WI38 (cell line): ENCODE data around the gene MARCO.

Source experiments
- H3K4me3 ChIP-seq: 2 replicates; pipeline ENCODE4 v1.5.1; 2011; ENCODE audit warnings: low read depth, mild to moderate bottlenecking, control low read depth, low read length
- TF ChIP-seq, protein P1 (sequence below): IDR thresholded peaks from 2 replicates; pipeline ENCODE4 v1.5.1; 2012; ENCODE audit warnings: low read depth, mild to moderate bottlenecking, control low read depth, low read length

MARCO gene

DNA sequence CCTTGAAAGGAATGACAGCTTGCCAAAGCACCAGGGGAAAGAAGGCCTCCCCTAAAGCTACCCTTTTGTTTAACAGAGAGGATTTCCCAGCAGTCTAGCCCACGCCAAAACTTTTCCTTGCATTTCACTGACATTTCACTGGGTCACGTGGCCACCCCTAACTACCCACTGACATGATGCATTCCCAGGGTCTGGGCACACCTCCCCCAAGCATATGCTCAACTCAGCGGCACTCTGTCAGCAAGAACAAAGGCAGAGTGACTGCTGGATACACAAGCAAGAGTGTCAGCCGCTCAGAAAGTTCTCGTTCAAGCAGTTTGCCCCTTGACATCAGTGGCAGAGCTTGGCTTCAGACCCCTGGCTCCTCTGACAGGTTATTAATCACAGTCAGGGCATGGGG lies 34.2 kb upstream of the MARCO start:
- TF ChIP-seq, protein P1, sequence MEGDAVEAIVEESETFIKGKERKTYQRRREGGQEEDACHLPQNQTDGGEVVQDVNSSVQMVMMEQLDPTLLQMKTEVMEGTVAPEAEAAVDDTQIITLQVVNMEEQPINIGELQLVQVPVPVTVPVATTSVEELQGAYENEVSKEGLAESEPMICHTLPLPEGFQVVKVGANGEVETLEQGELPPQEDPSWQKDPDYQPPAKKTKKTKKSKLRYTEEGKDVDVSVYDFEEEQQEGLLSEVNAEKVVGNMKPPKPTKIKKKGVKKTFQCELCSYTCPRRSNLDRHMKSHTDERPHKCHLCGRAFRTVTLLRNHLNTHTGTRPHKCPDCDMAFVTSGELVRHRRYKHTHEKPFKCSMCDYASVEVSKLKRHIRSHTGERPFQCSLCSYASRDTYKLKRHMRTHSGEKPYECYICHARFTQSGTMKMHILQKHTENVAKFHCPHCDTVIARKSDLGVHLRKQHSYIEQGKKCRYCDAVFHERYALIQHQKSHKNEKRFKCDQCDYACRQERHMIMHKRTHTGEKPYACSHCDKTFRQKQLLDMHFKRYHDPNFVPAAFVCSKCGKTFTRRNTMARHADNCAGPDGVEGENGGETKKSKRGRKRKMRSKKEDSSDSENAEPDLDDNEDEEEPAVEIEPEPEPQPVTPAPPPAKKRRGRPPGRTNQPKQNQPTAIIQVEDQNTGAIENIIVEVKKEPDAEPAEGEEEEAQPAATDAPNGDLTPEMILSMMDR: no peak
- H3K4me3 ChIP-seq: no peak overlapping the region

DNA sequence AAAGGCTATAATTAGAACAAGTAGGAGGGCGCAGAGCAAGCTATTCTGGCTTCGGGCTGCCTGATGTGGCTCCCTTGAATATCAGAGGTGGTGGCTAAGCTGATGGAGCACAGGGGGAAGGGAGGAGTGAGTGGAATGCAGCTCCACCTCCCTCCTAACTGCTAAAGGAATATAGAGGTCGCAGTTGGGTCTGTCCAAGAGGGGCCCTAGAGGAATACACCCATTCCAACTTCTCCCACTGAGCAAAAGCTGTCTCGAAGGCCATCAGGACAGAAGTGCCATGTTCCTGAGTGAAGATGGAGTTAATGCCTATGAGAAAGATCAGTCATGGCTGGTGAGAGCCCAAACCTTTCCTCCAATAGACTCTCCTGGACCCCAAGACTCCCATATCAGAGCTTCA lies 32.8 kb upstream of the MARCO start:
- TF ChIP-seq, protein P1: no peak
- H3K4me3 ChIP-seq: no peak overlapping the region

DNA sequence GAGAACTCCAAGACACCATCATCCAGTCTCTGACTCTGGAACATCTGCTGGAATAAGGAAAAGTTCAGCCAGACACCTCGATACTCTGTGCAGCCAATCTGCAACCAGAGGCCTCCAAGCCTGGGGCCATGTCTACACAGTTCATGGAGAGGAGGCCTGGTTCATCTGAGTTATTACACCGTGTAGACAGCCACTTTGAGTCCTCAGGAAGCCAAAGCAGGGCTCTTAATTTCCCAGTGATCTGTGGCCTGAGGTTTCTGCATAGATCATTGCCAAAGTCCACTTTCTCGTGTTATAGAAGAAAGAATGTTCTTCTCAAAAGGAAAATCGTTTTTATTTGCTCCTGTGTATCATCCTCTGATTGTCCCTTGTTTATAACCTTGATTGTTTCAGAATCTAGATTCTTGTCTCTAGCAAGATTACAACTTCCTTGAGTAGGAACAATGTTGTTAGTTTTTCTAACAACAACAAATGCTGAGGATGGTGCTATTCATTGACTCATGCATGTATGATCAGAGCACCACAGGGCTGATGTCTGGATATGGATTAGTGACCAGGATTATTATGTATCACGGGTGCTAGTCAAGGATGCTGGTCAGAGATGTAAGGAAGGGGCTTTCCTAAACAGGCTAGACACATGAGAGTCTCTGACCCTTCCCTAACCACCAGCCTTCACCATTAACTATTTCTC lies 30.7 kb upstream of the MARCO start:
- TF ChIP-seq, protein P1: no peak
- no peak overlapping the region for H3K4me3 ChIP-seq

DNA sequence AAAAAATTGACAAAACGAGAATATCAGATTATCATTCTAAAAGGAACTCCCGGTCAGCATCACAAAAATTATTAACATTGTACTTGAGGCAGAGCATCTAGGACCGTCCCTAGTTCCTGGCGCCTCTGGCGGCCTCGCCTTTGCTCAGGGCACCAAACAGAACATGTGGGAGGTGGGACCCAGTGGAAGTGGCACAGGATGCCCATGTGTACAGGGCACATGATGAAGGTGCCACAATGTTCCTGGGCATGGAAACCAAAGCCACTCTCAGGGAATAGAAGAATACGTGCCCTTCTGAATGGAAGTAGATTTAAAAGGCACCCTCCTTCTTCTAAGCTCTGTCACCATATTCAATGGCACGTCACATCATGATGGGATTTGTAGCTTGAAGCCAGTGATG lies 30.1 kb upstream of the MARCO start:
- TF ChIP-seq, protein P1: no peak
- no peak overlapping the region for H3K4me3 ChIP-seq

DNA sequence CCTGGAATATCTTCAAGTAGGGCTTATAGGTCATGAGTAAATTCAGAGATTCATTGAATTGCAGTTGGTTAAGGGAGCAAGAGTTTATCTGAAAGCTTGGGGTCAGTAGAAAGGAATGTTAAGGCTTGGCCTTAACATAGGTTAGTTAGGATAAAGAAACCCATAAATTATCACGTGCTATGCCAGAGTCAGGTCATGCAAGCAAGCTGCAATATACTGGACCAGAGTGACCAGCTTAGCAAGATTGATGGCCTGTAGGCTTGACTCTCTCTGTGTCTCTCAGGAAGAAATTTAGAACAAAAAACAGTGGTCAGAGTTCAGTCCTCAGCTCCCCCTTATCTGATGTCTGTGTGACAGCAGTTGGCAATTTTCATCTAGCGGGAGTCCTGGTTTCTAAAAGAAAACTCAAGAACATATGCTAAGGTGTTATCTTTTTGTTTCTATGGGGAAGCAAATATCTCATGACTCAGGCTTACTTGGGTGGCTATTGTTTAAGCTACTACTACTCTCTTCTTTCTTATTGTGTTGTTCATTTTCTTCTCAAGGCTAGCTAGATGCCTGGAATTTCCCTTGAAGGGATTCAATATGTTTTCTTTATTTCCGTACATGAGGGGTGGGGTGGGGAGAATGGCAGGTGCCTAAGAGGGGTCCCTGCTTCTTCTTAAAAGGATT lies 28.7 kb upstream of the MARCO start:
- TF ChIP-seq, protein P1: no peak
- no peak overlapping the region for H3K4me3 ChIP-seq

DNA sequence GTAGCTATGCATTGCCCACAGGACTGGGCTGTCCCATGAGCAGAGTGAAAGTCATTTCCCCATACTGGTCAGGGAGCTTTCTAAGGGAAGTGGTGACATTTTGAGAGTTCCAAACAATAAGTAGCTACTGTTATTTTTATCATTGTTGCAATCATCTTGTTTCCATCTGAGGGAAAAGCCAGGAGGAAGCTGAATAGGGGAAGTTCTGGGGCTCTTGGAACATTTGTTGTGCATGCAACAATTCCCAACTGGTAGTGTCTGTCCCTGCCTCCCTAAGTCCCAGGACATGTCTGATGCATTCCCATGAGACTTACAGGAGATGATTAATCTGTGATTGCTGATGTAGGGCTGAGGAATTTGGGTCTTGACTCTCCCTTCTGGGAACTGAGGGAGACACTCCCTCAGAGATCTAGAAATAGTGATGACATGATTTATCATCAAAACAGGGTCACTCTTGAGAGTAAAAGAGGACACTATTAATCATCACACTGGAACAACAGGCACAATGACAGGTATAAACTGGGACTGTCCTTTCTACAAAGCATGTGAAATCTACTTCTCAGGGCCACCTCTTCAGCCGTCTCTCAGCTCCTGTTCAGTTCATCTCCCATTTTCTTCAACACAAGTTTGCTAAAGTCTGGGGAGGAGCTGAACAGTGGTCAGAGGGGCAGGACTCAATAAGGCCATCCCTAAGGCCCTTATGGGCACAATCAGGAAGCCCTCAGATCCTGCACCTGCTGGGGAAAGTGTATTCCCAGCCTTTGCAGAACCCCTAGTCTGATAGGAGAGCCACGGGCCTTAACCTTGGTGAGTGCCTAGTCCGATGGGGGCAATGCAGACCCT lies 28.0 kb upstream of the MARCO start:
- no peak overlapping the region for H3K4me3 ChIP-seq
- TF ChIP-seq, protein P1: no peak
